Erythroblast (primary cell): ENCODE measurements around the gene TMEM229B.

Experiments
- GATA1 ChIP-seq: IDR thresholded peaks from 2 replicates; pipeline ENCODE4 v1.6.1; 2011; ENCODE audit warnings: low read depth, mild to moderate bottlenecking, control low read depth, low read length, moderate library complexity
- POLR2A ChIP-seq: IDR thresholded peaks from 2 replicates; pipeline ENCODE4 v1.6.1; 2011; ENCODE audit warnings: mild to moderate bottlenecking, low read length

GRCh38 chr14:67468378-67468730, 20.2 kb downstream of the TMEM229B start:
- TF ChIP-seq POLR2A (no peak), GATA1 (no peak)
